Neuronal stem cell (in vitro differentiated cells): ENCODE results near the gene RGL2.

ENCODE experiments used
- DNase-seq: peaks from one replicate; pipeline ENCODE4 v3.0.0-alpha.2; 2013; ENCODE audit warnings: low spot score
- H2AFZ ChIP-seq: one replicate; pipeline ENCODE4 v1.6.1; 2013; ENCODE audit warnings: mild to moderate bottlenecking, low read length, inconsistent platforms
- H2AK5ac ChIP-seq: 2 replicates; pipeline ENCODE4 v1.6.1; 2013; ENCODE audit warnings: low read depth, mild to moderate bottlenecking, inconsistent platforms, low read length, moderate library complexity, mixed read lengths
- H2BK120ac ChIP-seq: 2 replicates; pipeline ENCODE4 v1.6.1; 2013; ENCODE audit warnings: low read depth, mild to moderate bottlenecking, inconsistent platforms, low read length, moderate library complexity, mixed read lengths
- H2BK12ac ChIP-seq: one replicate; pipeline ENCODE4 v1.6.1; 2013; ENCODE audit warnings: low read length, inconsistent platforms
- H2BK15ac ChIP-seq: 2 replicates; pipeline ENCODE4 v1.6.1; 2013; ENCODE audit warnings: mild to moderate bottlenecking, low read length, inconsistent platforms, mixed read lengths
- H2BK5ac ChIP-seq: one replicate; pipeline ENCODE4 v1.6.1; 2013; ENCODE audit warnings: inconsistent platforms, mild to moderate bottlenecking, low read length, moderate library complexity
- H3K14ac ChIP-seq: one replicate; pipeline ENCODE4 v1.6.1; 2013; ENCODE audit warnings: low read length, inconsistent platforms
- H3K18ac ChIP-seq: 2 replicates; pipeline ENCODE4 v1.6.1; 2013; ENCODE audit warnings: low read length, inconsistent platforms
- H3K23ac ChIP-seq: 2 replicates; pipeline ENCODE4 v1.6.1; 2013; ENCODE audit warnings: low read depth, mild to moderate bottlenecking, mixed read lengths, low read length, inconsistent platforms; ENCODE audit not compliant: poor library complexity
- H3K27ac ChIP-seq: replicated peaks from 3 replicates; pipeline ENCODE4 v1.5.1; 2013; ENCODE audit warnings: low read length, inconsistent platforms
- H3K27me3 ChIP-seq, 3 experiments: 2 replicates each; pipeline ENCODE4 v1.6.1; 2013; ENCODE audit warnings: low read length in 3 of 3, mild to moderate bottlenecking in 2 of 3, inconsistent platforms in 1 of 3, low read depth in 1 of 3, mixed read lengths in 1 of 3, moderate library complexity in 1 of 3; ENCODE audit not compliant: control insufficient read depth in 3 of 3, insufficient read depth in 3 of 3
- H3K36me3 ChIP-seq, 2 donors: replicated peaks in 1 of 2; 2 replicates each; pipeline ENCODE4 v1.6.1; 2013; ENCODE audit warnings: low read length in 2 of 2; ENCODE audit not compliant: control insufficient read depth in 2 of 2, insufficient read depth in 2 of 2
- H3K4ac ChIP-seq: 2 replicates; pipeline ENCODE4 v1.6.1; 2013; ENCODE audit warnings: inconsistent platforms, mild to moderate bottlenecking, low read length, moderate library complexity
- H3K4me1 ChIP-seq, 2 donors: 1 replicate in 1 of 2; 2 replicates in 1 of 2; pipeline ENCODE4 v1.6.1; 2013; ENCODE audit warnings: low read length in 2 of 2, low read depth in 1 of 2; ENCODE audit not compliant: control insufficient read depth in 2 of 2, insufficient read depth in 1 of 2
- H3K4me2 ChIP-seq: one replicate; pipeline ENCODE4 v1.6.1; 2013; ENCODE audit warnings: mild to moderate bottlenecking, low read length, inconsistent platforms; ENCODE audit not compliant: insufficient read depth, poor library complexity, severe bottlenecking
- H3K4me3 ChIP-seq, 2 donors: 2 replicates each; pipeline ENCODE4 v1.5.1; 2013; ENCODE audit warnings: low read length in 2 of 2, mild to moderate bottlenecking in 2 of 2, inconsistent platforms in 1 of 2, moderate library complexity in 1 of 2
- H3K79me1 ChIP-seq: one replicate; pipeline ENCODE4 v1.6.1; 2013; ENCODE audit warnings: low read depth, mild to moderate bottlenecking, inconsistent platforms, low read length, moderate library complexity
- H3K9ac ChIP-seq: one replicate; pipeline ENCODE4 v1.6.1; 2013; ENCODE audit warnings: mild to moderate bottlenecking, low read depth, low read length, inconsistent platforms; ENCODE audit not compliant: poor library complexity
- H3K9me3 ChIP-seq, 2 donors: replicated peaks in 1 of 2; 2 replicates each; pipeline versions ENCODE3 to v1.6.1; 2013; ENCODE audit warnings: low read length in 2 of 2, mild to moderate bottlenecking in 2 of 2, inconsistent platforms in 1 of 2, low read depth in 1 of 2, mixed read lengths in 1 of 2, moderate library complexity in 1 of 2; ENCODE audit not compliant: control insufficient read depth in 2 of 2, insufficient read depth in 1 of 2
- H4K8ac ChIP-seq: one replicate; pipeline ENCODE4 v1.6.1; 2013; ENCODE audit warnings: low read depth, mild to moderate bottlenecking, inconsistent platforms, low read length, moderate library complexity
- H4K91ac ChIP-seq: one replicate; pipeline ENCODE4 v1.6.1; 2013; ENCODE audit warnings: low read length, low read depth, mild to moderate bottlenecking, inconsistent platforms; ENCODE audit not compliant: poor library complexity
- WGBS, 2 donors: extraction: QIAGEN DNeasy Blood & Tissue Kit; methylation state at CpG; one replicate each; pipeline ENCODE4 v1.1.7; 2013; ENCODE audit warnings: missing lambda C conversion rate in 2 of 2, mixed read lengths in 1 of 2; ENCODE audit not compliant: insufficient read length in 2 of 2, insufficient replicate concordance in 1 of 2; ENCODE audit errors: extremely low coverage in 2 of 2; 5-methylcytosine and 5-hydroxymethylcytosine counted together

The RGL2 gene

DNA sequence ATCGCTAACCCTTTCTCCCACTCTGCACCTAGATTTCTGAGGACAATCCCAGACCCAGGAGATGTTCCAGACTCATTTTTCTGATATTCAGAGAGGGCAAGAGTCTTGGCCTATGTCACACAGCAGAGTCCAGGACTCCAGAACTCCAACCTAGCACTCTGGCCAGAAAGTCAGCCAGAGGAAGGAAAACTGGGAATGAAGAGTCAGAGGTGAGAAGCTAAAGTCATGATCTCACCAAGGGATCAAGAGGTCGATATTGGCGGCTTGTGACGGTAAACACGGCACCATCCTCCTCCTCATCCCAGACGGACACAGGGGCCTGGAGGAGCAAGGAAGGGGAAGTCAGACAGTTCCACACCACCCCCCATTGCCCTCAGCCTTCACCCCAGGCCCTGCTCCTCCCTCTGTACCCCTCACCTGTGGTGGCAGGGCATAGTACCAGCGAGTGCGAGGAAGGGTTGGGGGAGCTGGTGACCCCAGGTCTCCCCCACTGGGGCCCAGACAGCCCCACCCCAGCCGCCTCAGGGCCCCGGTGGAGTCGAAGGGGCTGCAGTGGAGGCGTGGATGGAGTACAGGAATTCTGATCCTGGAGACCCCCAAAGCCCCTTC, 1.8 kb downstream of the RGL2 start:
- Histone ChIP-seq H4K8ac (peak overlapping the region; percentile 53), H3K14ac (no peak overlapping the region), H4K91ac (no peak overlapping the region), H3K4me2 (peak overlapping the region; percentile 79), H3K4me3 (peak overlapping the region; percentile 53 to 78), H3K27me3 (no peaks in the 10 kb centered on the region), H3K4ac (peak overlapping the region; percentile 55), H2BK15ac (peak overlapping the region; percentile 93), H3K18ac (peak overlapping the region; percentile 84), H3K4me1 (peaks cover 5 to 6% of the 10 kb centered on the region in 2 donors), H2AFZ (peak overlapping the region; percentile 78), H2BK12ac (peak overlapping the region; percentile 77), H3K9ac (peak overlapping the region; percentile 34), H3K23ac (peak overlapping the region; percentile 5), H3K79me1 (peaks cover 6% of the 10 kb centered on the region), H2BK5ac (peak overlapping the region; percentile 83), H3K36me3 (peaks cover 12 to 58% of the 10 kb centered on the region in 2 donors), H2BK120ac (no peak overlapping the region), H3K27ac (peak overlapping the region; percentile 76), H2AK5ac (peak overlapping the region; percentile 78), H3K9me3 (no peaks in the 10 kb centered on the region)
- WGBS, 2 donors = no CpG with 5 or more reads among the region's 12 CpGs
- DNase-seq = no peak

DNA sequence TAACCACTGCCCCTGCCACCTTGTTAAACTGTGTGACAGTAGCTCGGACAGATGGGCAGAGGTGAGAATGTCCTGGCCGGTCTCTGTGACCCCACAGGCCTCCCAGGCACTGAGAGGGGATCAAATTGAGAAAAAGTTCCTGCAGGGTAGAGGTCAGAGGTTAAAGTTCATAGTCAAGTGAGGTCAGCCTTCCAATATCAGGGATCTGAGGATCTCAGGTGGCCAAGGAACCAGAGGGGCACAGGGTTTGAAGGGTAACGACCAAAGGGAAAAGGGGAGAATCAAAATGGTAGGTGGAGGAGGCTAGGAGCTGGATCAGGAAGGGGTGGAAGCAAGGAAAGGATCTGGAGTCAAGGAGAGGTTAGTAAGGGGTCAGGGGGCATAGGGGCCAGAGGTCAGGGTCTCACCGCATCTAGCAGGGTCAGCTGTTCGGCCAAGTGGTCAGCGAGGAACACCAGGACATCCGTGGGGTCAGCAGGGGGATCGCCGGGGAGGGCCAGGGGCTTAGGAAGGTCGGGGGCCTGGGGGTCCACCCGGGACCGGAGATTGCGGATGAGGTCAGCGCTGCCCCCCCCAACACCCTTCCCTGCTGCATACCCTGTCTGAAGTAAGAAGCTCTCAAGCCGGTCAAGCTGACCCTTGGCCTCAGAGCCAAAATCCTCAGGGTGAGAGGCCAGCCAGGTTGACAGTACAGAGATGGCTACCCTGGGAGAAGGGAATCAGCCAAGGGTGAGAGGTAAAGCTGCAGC, 2.9 kb downstream of the RGL2 start:
- no peak overlapping the region for H3K18ac ChIP-seq
- H2BK120ac ChIP-seq = no peak overlapping the region
- H3K79me1 ChIP-seq = peaks cover 6% of the 10 kb centered on the region
- H3K9me3 ChIP-seq = no peaks in the 10 kb centered on the region
- no peak overlapping the region for H3K9ac ChIP-seq
- no peak overlapping the region for H3K23ac ChIP-seq
- H3K27ac ChIP-seq = no peak overlapping the region
- no peak overlapping the region for H2BK15ac ChIP-seq
- H2AFZ ChIP-seq = no peak overlapping the region
- H3K4ac ChIP-seq = no peak overlapping the region
- peaks cover 5 to 6% of the 10 kb centered on the region in 2 donors for H3K4me1 ChIP-seq
- no peak overlapping the region for H2BK5ac ChIP-seq
- WGBS, 2 donors = no CpG with 5 or more reads among the region's 15 CpGs
- no peak overlapping the region for H3K14ac ChIP-seq
- H2AK5ac ChIP-seq = no peak overlapping the region
- no peak for DNase-seq
- H2BK12ac ChIP-seq = no peak overlapping the region
- H3K4me3 ChIP-seq = no peak overlapping the region
- H3K4me2 ChIP-seq = no peak overlapping the region
- H4K8ac ChIP-seq = no peak overlapping the region
- H3K36me3 ChIP-seq = peaks cover 20 to 60% of the 10 kb centered on the region in 2 donors
- H3K27me3 ChIP-seq = no peaks in the 10 kb centered on the region
- H4K91ac ChIP-seq = no peak overlapping the region

DNA sequence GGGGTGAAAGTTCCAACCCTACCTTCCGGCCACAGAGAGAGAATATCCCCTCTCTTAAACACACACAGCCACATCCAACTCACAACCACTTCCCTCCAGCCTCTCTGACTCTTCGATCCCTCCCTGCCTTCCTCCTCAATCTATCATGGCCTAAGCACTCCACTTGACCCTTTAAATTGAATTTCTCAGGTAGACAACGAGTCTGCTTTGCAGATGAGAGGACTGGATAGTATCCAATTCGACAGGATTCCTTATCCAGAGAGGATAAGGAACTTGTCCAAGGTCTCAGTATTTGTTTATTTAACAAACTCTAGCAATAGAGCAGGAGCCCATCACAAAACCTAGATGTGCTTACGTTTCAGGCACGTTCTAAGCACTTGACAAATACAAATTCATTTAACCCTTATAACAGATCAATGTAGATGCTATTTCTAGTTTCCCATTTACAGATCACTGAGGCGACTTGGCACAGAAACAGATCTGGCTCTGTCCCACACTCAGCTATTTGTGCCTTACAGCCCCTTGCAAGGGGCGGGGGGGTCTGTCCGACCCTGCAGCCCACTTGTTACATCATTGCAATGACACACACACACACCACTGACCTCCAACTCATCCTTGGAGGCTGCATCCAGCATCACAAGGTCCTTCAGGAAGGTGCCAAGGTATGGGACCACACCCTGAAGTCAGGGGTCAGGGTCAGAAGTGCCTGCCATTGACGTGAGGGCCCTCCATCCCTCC, 4.5 kb downstream of the RGL2 start:
- Histone ChIP-seq H2BK120ac (no peak overlapping the region), H3K79me1 (peaks cover 8% of the 10 kb centered on the region), H3K9ac (no peak overlapping the region), H3K4me2 (no peak overlapping the region), H4K91ac (peak overlapping the region; percentile 79), H2AFZ (no peak overlapping the region), H2BK15ac (no peak overlapping the region), H3K4me1 (peaks cover 11 to 13% of the 10 kb centered on the region in 2 donors), H3K14ac (no peak overlapping the region), H3K36me3 (peaks cover 20 to 65% of the 10 kb centered on the region in 2 donors), H3K27me3 (no peaks in the 10 kb centered on the region), H3K27ac (no peak overlapping the region), H3K4me3 (no peak overlapping the region), H3K18ac (no peak overlapping the region), H3K4ac (no peak overlapping the region), H3K23ac (no peak overlapping the region), H2BK5ac (no peak overlapping the region), H2AK5ac (no peak overlapping the region), H2BK12ac (no peak overlapping the region), H3K9me3 (no peaks in the 10 kb centered on the region), H4K8ac (no peak overlapping the region)
- no CpG with 5 or more reads among the region's 10 CpGs for WGBS, 2 donors
- DNase-seq = no peak
